Measurements from ENCODE around the gene S100B. TPM values are rescaled to one million over a fixed set of nuclear protein-coding genes. Genes with fewer than 3 reads are reported as not detected.

S100B gene
- total RNA-seq, 1 donor from 2014 or later: 29.9 TPM

DNA sequence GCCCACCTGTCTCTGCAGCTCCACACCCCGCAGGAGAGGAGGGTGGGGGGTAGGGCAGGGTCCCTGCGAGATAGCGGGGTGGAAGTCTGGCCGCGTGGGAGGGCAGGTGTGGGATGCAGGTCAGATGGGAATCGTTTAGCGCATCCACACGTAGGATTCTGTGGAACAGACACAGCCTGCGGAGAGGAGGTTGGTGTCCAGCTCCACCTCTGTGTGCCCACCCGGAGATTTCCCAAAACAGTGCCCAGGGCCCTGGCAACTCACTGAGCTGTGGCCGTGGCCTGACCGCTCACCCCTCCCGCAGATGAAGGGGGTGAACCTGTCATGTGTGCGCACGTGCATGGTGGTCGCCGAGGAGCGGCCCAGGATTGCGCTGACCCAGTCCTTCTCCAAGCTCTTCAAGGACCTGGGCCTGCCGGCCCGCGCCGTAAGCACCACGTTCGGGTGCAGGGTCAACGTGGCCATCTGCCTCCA lies 46.9 kb downstream of the S100B start:
- DNase-seq (ENCODE audit: low read depth, low spot score): no peak
- H3K36me3 Mint-ChIP-seq (ENCODE audit: low read depth): peaks cover 18% of the 10 kb centered on the region
- H3K4me3 Mint-ChIP-seq: no peak overlapping the region
- no peak overlapping the region for H3K27ac Mint-ChIP-seq (ENCODE audit: unreplicated experiment)
- no peaks in the 10 kb centered on the region for H3K9me3 Mint-ChIP-seq
- peaks cover 15% of the 10 kb centered on the region for H3K4me1 Mint-ChIP-seq
- TF ChIP-seq, protein P1, sequence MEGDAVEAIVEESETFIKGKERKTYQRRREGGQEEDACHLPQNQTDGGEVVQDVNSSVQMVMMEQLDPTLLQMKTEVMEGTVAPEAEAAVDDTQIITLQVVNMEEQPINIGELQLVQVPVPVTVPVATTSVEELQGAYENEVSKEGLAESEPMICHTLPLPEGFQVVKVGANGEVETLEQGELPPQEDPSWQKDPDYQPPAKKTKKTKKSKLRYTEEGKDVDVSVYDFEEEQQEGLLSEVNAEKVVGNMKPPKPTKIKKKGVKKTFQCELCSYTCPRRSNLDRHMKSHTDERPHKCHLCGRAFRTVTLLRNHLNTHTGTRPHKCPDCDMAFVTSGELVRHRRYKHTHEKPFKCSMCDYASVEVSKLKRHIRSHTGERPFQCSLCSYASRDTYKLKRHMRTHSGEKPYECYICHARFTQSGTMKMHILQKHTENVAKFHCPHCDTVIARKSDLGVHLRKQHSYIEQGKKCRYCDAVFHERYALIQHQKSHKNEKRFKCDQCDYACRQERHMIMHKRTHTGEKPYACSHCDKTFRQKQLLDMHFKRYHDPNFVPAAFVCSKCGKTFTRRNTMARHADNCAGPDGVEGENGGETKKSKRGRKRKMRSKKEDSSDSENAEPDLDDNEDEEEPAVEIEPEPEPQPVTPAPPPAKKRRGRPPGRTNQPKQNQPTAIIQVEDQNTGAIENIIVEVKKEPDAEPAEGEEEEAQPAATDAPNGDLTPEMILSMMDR (conservative IDR thresholded peaks at IDR 0.05): no peak
- no peaks in the 10 kb centered on the region for H3K27me3 Mint-ChIP-seq (ENCODE audit: low read depth)

GRCh38 chr21:46557469-46557868 lies 47.4 kb downstream of the S100B start:
- no peaks in the 10 kb centered on the region for H3K27me3 Mint-ChIP-seq (ENCODE audit: low read depth)
- peaks cover 15% of the 10 kb centered on the region for H3K4me1 Mint-ChIP-seq
- no peak overlapping the region for H3K27ac Mint-ChIP-seq (ENCODE audit: unreplicated experiment)
- DNase-seq (ENCODE audit: low read depth, low spot score): no peak
- H3K36me3 Mint-ChIP-seq (ENCODE audit: low read depth): peaks cover 18% of the 10 kb centered on the region
- TF ChIP-seq, protein P1 (conservative IDR thresholded peaks at IDR 0.05): no peak
- no peak overlapping the region for H3K4me3 Mint-ChIP-seq
- H3K9me3 Mint-ChIP-seq: no peaks in the 10 kb centered on the region

GRCh38 chr21:46556802-46557201 lies 48.1 kb downstream of the S100B start:
- no peak overlapping the region for H3K4me3 Mint-ChIP-seq
- H3K36me3 Mint-ChIP-seq (ENCODE audit: low read depth): peaks cover 14% of the 10 kb centered on the region
- H3K9me3 Mint-ChIP-seq: no peaks in the 10 kb centered on the region
- H3K27me3 Mint-ChIP-seq (ENCODE audit: low read depth): no peaks in the 10 kb centered on the region
- H3K4me1 Mint-ChIP-seq: peaks cover 15% of the 10 kb centered on the region
- DNase-seq (ENCODE audit: low read depth, low spot score): no peak
- TF ChIP-seq, protein P1 (conservative IDR thresholded peaks at IDR 0.05): no peak
- H3K27ac Mint-ChIP-seq (ENCODE audit: unreplicated experiment): no peak overlapping the region

- Mint-ChIP-seq H3K4me1 (peaks cover 15% of the 10 kb centered on the region), H3K27me3 (ENCODE audit: low read depth) (no peaks in the 10 kb centered on the region), H3K36me3 (ENCODE audit: low read depth) (peaks cover 9% of the 10 kb centered on the region), H3K9me3 (no peaks in the 10 kb centered on the region), H3K27ac (ENCODE audit: unreplicated experiment) (no peak overlapping the region), H3K4me3 (no peak overlapping the region)
- TF ChIP-seq, protein P1 (conservative IDR thresholded peaks at IDR 0.05): no peak
- no peak for DNase-seq (ENCODE audit: low read depth, low spot score)
Observed at GRCh38 chr21:46555678-46556077, 49.2 kb downstream of the S100B start.

DNA sequence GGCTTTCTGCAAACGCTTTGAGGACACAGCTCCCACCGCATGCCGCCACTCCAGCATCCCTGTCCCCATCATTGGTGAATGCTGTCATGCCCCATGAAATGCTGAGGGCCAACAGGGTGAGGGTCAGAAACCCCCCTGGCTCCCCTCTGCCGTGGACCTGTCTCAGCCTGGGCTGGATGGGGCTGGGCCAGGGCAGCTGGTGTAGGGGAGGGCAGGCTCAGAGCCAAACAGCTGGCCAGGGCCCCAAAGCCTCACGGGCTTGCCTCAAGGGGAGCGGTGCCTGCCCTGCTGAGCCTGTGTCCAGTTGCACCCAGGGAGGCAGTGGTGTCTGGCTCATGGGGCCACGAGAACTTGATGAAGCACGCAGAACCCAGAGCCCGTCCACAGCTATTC lies 49.7 kb downstream of the S100B start:
- TF ChIP-seq, protein P1 (conservative IDR thresholded peaks at IDR 0.05): no peak
- Mint-ChIP-seq H3K36me3 (ENCODE audit: low read depth) (peaks cover 11% of the 10 kb centered on the region), H3K9me3 (no peaks in the 10 kb centered on the region), H3K27me3 (ENCODE audit: low read depth) (no peaks in the 10 kb centered on the region), H3K4me3 (no peak overlapping the region), H3K4me1 (peaks cover 13% of the 10 kb centered on the region), H3K27ac (ENCODE audit: unreplicated experiment) (no peak overlapping the region)
- no peak for DNase-seq (ENCODE audit: low read depth, low spot score)
